GM18867 (cell line): Measurements from ENCODE around the gene NUDC.
A peak's percentile ranks its signal among the peaks of the same experiment; 100 is the strongest.
"Not testable (repeated sequence)": the region's sequence is repeated elsewhere in the genome, so short reads cannot be mapped to it uniquely, and the experiment has no call there.

ENCODE experiments used
- ATAC-seq: cut with Tn5 transposase; IDR thresholded peaks from one replicate; pipeline ENCODE4 v1.9.1; 2021; ENCODE audit warnings: mild to moderate bottlenecking, moderate library complexity; ENCODE audit not compliant: unreplicated experiment

The NUDC gene

DNA sequence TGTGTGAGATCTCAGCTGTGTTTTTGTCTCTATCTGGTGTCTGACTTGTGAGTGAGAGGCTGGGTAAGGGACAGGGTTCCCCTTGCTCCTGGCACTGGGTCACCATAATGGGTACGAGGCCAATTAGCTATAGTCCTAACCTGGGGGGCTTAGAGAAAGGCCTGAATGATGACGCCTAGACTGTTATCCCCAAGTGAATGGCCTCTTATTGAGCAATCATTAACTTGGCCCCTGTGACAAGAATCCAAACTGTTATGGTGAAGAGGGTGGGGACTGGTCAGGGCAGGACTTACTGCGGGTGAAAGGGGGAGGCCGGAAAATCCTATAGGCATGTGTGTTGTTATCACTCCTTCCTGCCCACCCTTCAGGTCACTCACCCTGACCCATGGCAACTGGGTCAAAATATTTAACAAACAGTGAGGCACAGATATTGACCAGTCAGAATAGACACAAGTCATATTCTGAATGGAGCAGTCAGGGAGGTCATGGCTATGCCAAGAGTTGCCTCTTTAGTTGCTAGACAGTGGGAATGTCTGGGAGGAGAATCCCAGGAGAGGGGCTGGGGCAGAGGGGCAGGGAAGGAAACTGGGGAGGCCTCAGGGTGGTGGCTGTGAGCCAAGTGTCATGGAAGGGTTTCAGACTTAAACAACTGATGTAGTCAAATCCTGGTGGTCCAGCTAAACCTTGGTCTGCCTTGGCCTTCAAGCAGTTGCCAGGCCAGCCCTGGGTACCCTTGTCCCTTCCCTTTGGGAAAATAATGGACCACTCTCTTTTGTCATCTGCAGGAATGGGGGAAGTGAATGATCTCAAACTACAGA is 11.0 kb upstream of the NUDC start:
- no peak for ATAC-seq

DNA sequence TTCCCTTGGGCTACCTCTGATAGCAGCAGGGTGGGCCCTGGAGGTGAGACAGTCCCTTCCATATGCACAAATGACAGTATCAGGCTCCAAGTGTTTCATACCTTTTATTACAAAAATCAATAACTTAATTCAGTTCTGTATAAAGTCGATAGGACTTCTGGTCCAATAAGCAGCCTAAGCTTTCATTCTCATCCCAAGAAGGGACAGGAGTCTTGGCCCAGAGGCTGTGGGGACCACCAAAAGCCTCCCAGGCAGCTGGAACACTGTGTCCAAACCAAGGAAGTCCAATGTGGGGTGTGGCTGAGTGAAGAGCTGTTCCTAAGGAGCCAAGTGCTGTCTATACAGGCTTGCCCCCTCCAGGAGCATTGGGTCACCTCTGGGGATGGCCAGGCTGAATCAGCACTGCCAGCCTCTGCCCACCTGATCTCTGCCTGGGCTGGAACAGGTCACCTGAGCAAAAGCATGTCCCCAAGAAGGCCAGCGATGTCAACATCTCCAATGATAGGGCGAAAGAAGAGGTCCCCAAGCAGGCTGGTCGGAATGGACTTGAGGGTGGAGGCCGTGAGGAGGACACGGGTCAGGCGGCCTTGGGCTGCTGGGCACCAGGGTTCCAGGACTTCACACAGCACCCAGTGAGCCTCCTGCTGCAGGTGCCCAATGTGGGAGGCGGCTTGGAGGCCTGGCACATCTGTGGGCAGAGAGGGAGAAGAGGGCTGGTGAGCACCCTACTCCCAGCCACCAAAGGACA is 10.0 kb upstream of the NUDC start:
- ATAC-seq, result no peak

DNA sequence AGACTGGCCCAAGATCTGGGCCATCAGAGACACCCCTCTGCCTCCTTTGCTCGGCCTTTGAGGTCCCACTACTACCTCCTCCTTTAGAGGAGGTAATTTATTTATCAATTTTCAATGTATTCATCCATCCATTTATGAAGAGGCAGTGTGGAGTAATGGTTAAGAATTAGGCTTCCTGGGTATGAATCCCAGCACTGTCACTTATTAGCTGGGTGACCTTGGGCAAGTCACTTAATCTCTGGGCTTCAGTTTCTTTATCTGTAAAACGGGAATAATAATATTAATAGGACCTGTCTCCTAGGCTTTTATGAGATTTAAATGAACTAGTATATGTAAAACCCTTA is 9.4 kb upstream of the NUDC start:
- no peak for ATAC-seq

DNA sequence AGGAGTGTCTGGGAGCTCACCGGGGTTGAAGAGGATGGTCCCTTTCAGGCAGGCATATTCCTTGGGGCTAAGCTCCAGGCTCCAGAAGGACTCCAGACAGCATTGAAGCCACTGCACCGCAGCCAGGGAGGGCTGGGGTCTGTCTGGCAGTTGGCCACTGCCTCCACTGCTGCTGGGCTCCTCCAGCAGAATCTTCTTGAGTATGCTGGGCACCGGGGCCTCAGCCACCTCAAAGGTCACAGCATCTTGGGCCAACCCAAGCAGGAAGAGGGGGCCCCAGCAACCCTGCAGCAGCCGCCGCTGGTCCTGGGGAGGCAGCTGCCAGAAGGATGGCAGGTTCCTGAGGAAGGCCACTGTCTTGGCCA is 8.2 kb upstream of the NUDC start:
- ATAC-seq, result no peak

DNA sequence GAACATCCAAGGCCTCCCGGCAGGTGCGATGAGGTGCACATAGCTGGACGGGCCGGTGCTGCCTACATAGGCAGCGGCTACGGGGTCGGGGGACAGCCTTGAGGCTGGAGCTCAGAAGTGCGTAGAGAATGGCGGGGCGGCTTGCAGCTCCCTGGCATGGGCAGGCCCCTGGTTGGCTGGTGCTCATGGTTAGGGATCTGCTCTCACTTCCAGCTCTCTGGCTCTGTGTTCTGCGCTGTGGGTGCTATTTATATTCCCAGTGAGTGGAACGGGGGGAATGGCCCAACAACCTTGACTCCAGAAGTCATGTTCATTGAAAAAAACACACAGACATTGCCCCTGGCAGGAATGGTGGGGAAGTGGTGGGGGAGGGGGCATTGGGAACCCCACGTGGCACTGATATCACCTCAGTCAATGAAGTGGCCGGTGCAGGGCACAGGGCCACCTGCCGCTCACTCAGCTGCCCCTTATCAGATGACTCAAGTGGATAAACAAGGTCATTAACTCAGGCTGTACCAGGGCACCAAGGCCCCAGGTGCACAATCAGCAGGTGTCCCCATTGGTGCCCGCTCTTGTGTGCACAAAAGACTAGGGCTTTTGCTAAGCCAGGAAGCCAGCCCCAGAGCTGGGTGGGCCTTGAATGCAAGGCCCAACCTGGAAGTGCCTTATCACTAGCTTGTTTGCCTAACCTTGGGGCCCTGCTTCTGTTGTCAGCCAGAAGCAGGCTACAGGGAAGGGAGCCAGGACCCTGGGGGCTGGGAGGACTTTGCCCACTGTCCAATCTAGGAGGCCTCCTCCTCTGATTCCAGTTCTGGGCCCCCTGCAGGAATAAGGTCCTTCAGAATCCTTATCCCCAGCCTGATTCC is 7.6 kb upstream of the NUDC start, which contains the start of gene NR0B2:
Gene NR0B2, minus strand, starts transcription at position 222 of the 866 bp plus-strand sequence. Its CDS starts 35 bp downstream, at position 187.
- ATAC-seq, result no peak

DNA sequence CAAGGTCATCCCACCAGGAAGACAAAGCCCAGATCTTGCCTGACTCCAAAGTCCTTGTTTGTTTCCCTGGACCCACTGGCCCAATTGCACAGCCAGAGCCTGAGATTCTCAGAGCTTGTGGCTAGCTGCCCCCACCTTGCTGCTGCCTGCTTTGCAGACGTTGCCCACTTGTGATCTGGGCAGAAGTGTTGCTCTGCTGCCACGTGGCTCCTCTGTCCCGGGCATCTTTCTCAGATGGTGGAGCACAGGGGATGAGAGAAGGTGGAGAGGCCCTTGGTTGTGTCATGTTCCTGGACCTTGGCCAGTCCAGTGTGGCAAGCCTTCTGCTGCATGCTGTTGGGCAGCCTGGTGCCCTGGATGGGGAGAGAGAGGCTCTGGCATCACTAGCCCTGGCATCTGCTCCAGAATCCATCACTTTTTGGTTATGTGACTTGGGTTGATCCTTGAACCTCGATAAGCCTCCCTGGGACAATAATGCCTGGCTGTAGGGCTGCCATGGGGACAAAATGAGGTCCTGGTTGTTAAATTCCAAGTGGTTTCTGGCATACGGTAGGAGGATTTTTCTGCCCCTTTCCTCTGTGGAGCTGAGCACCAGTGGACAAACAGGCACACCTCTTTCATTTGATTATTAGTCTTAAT is 6.2 kb upstream of the NUDC start:
- ATAC-seq, result no peak

DNA sequence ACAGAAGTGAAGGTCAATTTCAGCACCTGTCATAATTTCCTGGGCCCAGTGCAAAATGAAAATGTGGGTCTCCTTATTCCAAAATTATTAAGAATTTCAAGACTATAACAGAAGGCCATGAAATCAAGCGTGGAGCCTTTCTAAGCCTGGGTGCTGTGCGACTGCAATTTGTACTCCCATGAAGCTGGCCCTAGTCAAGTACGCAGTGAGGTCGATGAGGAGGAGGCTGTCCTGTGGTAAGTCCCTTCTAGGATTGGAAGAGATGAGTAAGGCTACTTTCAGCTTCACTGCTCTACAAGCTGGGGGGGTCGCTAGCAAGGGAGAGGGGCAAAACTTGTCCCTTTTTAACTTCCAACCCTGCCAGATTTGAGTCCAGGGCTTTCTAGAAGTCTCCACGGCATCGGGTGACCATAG is 410 bp upstream of the NUDC start:
- no peak for ATAC-seq

DNA sequence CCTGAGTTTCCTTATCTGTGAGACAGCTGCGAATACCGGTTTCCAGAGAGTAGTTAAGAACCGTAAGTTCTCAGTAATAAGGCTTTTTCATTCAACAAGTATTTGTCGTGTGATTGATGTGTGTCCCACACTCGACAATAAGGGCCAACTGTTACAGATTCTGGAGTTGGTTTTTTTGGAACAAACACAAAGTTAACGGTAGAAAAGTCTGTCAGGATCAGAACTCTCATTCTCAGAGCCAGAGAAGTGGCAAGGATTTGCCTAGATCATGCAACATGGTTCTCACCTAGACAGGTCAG is 837 bp downstream of the NUDC start:
- no peak for ATAC-seq

DNA sequence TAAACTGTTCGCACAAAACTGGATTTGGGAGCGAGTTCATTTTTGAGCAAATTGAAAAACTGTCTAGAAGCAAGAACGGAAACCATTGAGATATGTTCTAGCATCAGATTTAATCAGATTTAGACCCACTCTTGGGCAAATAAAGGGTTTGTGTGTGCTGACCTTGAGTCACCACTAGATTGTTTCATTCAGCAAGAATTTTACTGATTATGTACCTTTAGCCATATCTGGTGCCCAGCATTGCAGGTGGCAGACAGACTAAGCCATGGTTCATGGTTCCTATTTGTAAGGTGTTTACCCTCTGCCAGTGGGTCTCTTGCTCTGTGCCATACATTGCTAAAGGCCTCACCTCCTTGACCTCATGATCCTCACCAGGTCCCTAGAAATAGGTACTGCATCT is 1.4 kb downstream of the NUDC start:
- ATAC-seq, result no peak

DNA sequence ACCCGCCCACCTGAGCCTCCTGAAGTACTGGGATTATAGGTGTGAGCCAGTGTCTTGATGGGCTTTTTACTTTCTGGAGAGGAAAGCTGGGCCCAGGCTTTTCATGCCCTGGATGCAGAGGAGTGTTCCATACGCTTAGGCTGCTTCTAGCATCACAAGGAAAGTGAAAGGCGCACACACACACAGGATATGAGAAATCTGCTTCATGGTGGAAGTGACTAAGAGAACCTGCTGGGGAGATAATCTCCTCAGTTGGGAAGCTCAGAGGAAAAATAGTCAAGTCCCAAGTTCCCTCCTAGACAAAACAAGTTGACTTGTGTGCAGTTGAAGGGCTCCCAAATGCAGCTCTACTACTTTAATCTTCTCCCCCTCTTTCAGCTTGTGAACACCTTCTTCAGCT is 2.2 kb downstream of the NUDC start:
- no peak for ATAC-seq

DNA sequence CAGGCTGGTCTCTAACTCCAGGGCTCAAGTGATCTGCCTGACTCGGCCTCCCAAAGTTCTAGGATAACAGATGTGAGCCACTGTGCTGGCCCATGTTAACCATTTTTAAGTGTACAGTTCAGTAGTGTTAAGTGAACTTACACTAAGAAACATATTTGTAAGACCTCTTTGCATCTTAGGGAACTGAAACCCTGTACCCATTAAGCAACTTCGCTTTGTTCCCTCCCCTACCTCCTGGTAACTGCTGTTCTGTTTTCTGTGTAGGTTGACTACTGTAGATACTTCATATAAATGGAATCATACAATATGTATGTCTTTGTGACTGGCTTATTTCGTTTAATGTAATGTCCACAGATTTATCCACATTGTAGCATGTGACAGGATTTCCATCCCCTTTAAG is 11.0 kb downstream of the NUDC start:
- ATAC-seq, result peak; percentile 54

DNA sequence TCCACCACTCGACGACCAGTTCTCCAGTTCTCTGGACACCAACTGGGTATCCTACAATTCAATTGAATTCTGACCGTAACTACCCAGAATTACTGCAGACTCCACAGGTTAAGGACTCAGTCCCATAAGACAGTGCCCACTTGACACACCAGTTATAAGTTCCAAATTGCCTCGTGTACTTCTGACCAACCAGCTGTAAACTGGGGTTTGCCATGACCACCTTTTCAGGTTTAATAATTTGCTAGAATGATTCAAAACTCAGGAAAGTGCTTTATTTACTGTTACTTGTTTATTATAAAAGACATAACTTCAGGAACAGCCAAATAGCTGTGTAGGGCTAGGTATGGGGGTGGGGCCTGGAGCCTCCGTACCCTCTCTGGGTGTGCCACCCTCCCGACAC is 15.3 kb downstream of the NUDC start:
- ATAC-seq, result no peak

DNA sequence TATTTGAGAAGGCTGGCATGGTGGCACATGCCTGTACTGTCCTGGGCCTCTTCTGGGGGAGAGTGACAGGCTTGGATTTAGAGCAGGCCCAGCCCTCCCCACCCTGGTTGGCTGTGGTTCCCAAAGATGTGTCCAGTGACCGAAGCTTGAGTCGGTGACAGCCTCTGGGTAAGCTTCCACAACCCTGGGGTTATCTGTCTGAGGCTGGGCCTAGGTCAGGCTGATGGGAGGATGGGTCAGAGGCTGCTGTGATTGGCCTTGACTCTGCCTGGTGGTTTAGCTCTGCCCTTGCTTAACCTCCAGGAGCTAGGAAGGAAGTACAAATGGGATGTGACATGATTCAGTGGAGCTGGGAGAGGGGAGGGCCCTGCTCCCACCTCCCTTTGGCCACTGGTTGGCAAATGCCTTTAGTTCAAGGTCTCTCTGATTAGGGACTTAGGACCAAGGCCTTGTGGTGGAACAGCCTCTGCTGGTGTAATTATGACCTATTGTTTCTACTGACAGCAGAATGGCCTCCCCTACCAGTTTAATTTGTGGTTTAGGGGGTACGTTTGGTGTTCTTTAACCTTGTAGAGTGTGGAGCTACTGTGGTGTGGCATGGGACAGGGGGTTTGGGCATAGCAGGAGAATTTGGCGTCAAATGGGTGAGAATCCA is 16.6 kb downstream of the NUDC start:
- ATAC-seq, result no peak

DNA sequence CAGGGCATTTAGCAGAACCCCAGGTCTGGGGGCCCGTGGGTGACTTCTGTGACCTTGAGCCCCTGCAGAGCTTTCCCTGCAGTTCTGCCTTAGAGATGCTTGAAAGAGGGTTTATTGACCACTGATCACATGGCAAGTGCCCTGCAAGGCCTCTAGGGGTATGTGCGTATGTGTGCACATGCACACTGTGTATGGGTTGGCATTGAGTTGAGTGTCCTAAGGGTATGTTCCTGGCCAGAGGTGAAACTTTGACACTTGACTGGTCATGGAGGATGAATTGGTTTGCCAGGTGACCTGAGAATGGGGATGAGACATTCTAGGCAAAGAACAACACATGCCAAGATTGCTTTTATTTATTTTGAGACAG is 17.1 kb downstream of the NUDC start:
- no peak for ATAC-seq

DNA sequence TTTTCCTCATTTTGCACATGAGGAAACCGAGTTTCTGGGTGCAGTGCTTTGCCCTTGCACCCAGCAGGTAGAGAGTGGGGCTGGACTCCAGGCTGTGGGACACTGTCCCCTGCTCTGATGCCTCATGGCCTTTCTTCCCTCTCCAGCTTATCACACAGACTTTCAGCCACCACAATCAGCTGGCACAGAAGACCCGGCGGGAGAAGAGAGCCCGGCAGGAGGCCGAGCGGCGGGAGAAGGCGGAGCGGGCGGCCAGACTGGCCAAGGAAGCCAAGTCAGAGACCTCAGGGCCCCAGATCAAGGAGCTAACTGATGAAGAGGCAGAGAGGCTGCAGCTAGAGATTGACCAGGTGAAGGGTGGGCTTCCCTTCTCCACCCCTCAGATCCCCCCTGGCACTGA is 19.8 kb downstream of the NUDC start:
- ATAC-seq, result no peak

DNA sequence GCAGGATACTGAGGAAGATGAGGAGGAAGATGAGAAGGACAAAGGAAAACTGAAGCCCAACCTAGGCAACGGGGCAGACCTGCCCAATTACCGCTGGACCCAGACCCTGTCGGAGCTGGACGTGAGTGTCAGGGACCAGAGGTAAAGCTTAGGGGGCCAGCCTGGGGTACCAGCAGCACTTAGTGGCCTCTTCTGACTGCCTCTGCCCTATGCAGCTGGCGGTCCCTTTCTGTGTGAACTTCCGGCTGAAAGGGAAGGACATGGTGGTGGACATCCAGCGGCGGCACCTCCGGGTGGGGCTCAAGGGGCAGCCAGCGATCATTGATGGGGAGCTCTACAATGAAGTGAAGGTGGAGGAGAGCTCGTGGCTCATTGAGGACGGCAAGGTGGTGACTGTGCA is 21.1 kb downstream of the NUDC start:
- no peak for ATAC-seq

DNA sequence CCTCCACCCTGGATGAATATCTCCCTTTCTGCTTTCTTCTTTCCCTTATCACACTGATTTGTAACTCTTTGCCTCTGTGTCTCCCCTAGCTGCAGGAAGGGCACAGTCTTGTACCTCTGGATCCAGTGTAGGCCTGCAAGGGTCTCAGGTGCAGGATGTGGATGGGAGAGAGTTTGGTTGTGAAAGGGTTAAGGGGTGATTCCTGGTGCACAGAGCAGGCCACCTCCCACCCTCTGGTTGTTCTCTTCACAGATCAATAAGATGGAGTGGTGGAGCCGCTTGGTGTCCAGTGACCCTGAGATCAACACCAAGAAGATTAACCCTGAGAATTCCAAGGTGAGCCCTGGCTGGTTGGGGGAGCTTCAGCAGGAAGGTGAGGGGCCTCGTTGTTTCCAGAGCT is 23.6 kb downstream of the NUDC start:
- no peak for ATAC-seq

DNA sequence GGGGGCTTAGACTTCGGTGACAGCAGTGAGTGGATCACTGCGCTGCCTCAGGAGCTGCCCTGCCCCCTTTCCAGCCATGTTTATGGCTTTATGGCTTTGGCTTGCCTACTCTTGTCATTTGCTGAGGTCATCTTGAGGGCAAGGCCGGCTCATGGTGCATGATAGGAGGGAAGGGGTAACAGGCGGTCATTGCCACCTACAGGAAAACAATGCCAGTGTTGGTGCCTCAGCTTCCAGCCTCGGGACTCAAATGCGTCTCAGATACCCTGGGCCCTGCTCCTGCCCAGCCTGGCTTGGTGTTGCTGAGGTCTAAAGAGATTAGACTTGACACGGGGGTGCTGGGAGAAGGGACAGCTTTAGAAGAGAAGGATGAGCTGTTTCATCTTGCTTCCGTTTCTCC is 24.2 kb downstream of the NUDC start:
- ATAC-seq, result no peak

DNA sequence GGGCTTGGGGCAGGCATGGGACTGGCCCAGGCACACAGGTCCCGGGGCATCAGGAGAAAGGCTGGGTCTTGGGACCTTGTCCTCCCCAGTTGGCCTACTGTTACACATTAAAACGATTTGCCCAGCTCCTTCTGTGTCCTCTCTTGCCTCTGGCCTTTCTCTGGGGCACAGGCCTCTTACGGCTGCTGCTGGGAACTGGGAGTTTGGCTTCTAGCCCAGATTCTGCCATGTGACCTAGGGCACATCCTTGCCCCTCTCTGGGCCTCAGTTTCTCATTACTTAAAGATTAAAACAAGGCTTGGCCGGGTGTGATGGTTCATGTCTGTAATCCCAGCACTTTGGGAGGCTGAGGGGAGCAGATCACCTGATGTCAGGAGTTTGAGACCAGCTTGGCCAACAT is 24.7 kb downstream of the NUDC start:
- no peak for ATAC-seq

DNA sequence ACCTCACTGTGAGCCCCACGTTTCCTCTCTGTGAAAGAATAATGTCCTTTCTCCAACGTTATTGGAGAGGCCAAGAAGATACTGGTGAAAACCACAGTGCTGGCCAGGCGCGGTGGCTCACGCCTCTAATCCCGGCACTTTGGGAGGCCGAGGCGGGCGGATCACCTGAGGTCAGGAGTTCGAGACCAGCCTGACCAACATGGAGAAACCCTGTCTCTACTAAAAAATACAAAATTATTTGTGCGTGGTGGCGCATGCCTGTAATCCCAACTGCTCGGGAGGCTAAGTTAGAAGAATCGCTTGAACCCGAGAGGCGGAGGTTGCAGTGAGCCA is 27.1 kb downstream of the NUDC start:
- not testable (repeated sequence) for ATAC-seq
